Measurements from ENCODE around the gene PITPNM3.
"Not testable (repeated sequence)": the region's sequence is repeated elsewhere in the genome, so short reads cannot be mapped to it uniquely, and the experiment has no call there.

Gene PITPNM3

DNA sequence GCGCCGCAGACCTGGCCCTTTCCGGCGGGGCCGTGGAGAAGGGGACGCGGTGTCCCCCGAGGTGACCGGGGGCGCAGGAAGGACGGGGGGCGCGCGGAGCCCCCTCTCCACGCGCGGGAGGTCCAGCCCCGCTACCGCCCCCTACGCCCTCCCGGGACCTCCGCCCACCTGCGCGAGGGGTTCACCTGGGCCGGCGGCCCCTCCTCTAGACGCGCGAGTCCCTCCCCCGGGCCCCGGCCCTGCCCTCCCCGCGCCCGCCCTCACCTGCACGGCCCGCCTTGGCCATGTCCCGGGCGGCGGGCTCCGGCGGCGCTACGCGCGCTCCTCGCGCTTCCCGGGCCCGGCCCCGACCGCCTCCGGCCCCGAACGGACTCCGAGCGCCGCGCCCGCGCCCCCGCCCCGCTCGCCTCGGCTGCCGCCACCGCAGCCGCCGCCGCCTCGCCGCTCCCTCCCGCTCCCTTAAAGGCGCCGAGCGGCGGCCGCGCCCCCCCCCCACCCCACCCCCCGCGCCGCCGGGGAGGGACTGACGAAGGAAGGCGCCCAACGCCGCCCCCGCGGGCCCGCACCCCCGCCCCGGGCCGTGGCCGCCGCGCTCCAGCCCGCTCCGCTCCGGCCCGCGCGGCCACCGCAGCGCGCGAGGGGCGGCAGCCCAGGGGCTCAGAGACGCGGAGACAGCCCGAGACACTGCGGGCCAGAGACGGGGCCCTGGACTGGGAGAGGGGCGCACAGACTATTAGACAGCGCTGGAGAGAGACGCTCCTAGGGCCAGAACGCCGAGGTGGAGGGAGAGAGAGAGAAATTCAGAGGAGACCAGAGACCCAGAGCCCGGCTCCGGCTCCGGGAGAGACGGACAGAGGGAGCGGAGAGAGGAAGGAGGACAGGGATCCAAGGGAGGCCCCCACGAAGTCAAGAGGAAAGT, at the start of gene PITPNM3:
Gene PITPNM3 (minus strand): TSS at position 435 of the 919 bp plus-strand sequence. CDS start 149 bp downstream, at position 286.
- DNase-seq (ENCODE audit: low read depth), result no peak

GRCh38 chr17:6605142-6605541, 48.8 kb upstream of the PITPNM3 start:
- no peak for DNase-seq (ENCODE audit: low read depth)

DNA sequence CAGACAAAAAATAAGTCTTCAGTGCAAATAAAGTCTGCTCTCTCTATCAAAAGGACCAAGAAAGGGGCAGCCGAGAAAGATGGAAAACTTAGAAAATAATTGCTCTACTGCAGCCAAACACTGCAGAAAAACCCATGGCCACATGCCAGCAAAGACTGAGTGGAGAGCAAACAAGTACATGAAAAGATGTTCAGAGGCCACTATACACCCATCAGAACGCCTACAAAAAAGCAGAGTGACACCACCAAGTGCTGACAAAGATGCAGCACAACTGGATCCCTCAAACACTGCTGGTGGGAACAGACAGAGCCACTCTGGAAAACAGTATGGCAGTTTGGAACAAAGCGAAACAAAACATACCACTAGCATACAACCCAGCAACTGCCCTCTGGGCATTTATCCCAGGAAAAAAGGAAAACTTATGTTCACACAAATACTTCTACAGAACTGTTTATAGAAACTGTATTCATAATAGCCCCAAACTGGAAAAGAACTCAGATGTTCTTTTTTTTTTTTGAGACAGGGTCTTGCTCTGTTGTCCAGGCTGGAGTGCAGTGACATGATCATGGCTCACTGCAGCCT, 47.5 kb upstream of the PITPNM3 start:
- no peak for DNase-seq (ENCODE audit: low read depth)

- no peak for DNase-seq (ENCODE audit: low read depth)
Measured at GRCh38 chr17:6602141-6602540, 45.8 kb upstream of the PITPNM3 start.

GRCh38 chr17:6599364-6599763, 43.0 kb upstream of the PITPNM3 start:
- no peak for DNase-seq (ENCODE audit: low read depth)

DNA sequence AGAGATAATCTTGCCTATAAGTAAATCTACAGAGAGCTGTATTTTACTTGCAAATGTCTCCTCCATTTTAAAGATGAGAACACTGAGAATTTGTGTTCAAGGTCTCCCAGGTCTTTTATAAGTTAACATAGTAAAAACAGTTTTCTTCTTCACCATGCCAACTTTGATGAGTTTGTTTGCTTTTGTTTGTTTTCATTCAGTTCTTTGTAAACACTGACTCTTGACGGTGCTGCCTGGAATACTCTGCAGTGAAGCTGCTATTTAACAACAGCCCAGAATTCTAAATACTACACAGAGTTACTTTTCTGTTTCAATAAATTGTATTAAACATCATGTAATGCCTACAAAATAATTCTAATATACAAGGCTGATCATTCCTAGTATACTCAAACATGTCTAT, 41.4 kb upstream of the PITPNM3 start:
- DNase-seq (ENCODE audit: low read depth), result no peak

DNA sequence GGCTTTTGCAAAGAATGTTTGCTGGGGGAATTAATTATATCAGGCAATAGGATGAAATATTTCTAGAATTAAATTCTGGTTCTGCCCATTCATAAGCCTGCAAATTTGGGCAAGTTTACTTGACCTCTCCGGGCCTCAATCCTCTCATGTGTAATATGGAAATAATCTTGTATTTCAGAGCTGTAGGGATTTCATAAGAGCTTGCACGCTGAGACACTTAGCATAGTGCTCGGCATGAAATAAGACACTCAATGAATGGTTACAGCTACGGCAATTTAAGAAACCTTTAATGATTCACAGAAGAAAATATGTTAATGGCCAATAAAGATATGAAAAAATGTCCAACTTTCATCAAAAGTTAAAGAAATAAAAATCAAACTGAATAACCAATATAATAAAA, 40.6 kb upstream of the PITPNM3 start:
- DNase-seq (ENCODE audit: low read depth), result no peak

DNA sequence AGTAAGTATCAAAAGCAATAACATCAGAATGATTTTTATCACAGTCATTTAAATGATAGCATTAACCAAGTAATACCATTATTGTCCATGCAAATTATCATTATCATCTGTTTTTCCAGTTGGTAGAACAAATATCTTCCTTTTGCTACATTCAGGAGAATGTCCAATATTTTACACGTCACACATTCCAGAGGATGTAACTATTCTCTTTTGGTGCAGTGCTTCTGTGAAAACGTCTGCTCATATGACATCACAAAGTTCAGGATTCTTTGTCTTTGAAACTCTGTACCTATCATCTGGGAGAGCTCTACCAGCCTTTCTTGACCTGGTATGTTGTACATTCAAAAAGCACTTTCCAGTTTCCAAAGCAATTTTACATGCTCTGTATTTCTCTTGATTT, 40.2 kb upstream of the PITPNM3 start:
- DNase-seq (ENCODE audit: low read depth), result no peak

GRCh38 chr17:6596081-6596480, 39.7 kb upstream of the PITPNM3 start:
- DNase-seq (ENCODE audit: low read depth), result no peak

DNA sequence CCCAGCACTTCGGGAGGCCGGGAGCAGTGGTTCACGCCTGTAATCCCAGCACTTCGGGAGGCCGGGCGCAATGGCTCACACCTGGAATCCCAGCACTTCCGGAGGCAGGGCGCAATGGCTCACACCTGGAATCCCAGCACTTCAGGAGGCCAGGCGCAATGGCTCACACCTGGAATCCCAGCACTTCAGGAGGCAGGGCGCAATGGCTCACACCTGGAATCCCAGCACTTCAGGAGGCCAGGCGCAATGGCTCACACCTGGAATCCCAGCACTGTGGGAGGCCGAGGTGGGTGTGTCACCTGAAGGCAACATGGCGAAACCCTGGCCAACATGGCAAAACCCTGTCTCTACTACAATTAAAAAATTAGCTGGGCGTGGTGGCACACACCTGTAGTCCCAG, 37.0 kb upstream of the PITPNM3 start:
- DNase-seq (ENCODE audit: low read depth), result not testable (repeated sequence)

DNA sequence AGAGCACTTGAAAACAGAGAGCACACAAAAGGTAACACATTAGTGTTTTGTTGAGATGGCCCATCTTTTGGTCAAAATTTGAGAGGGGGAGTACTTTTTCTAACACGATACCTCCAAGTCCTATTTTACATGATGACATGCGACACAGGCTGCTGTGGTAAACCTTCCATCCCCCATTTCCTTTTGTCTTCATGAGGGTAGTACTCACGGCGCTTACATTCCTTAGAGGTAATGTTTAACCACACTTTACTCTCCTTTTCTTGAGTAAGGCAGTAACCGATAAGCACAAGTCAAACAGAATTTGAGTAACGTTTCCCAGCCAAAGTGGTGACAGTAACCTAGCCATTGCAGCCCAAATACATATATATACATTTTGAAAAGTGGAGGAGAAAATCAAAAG, 35.8 kb upstream of the PITPNM3 start:
- DNase-seq (ENCODE audit: low read depth), result no peak

GRCh38 chr17:6591599-6592158, 35.3 kb upstream of the PITPNM3 start:
- DNase-seq (ENCODE audit: low read depth), result peak; percentile 55

GRCh38 chr17:6589266-6589946, 33.1 kb upstream of the PITPNM3 start:
- no peak for DNase-seq (ENCODE audit: low read depth)

GRCh38 chr17:6588165-6588564, 31.8 kb upstream of the PITPNM3 start:
- DNase-seq (ENCODE audit: low read depth), result no peak

DNA sequence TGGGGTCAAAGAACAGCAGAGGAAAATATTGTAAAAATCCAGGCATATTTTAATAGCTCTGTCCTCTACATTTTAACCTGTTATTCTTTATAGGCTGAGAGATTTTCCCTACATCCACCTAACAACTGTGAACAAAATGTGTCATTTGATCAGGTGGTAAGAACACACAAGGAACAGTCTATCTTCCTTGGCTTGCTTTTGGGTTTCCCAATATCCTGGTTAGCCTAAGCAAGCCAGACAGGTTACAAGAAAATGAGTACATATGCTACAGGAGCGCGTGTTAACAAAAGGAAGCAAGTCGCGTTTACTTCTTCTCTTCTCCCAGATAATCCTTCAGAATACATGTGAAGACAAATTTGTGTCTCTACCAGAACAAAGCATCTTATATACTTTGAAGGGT, 31.0 kb upstream of the PITPNM3 start:
- no peak for DNase-seq (ENCODE audit: low read depth)

GRCh38 chr17:6583411-6583810, 27.1 kb upstream of the PITPNM3 start:
- DNase-seq (ENCODE audit: low read depth), result no peak

DNA sequence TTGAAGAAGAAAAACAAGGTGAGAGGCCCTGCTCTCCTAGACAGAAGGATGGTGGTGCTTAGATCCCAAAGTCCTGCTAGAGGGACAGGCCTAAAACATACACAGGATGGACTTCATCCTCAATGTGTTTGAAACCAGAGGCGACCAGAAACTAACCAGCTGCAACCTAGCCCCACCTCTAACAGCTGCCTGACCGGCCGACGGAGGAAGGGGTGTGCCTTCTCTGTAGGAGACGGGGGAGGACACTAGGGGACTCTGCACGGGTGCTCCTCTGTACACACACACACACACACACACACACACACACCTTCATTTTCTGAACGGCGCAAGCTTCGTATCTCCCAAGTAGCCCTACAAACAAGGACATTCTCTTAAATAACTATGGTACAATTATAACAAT, 24.3 kb upstream of the PITPNM3 start:
- DNase-seq (ENCODE audit: low read depth), result no peak

DNA sequence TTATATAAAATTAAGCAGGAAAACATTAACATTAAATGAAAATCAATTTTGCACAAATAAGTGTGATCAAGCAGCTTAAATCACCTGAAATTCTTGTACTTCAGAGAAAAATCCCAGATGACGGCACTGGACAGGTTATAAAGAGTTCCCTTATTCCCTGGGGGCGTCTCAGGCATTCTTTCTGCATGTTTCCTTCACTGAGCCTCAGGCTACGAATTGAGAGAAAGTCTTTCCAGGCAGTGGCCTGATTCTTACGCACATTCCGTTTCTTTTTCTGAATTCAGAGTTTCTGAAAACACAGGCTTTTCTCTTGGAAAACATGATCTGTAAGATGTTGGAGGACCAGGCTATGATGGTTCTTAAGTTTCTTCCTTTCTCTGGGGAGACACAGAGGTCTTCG, 22.1 kb upstream of the PITPNM3 start:
- DNase-seq (ENCODE audit: low read depth), result no peak

DNA sequence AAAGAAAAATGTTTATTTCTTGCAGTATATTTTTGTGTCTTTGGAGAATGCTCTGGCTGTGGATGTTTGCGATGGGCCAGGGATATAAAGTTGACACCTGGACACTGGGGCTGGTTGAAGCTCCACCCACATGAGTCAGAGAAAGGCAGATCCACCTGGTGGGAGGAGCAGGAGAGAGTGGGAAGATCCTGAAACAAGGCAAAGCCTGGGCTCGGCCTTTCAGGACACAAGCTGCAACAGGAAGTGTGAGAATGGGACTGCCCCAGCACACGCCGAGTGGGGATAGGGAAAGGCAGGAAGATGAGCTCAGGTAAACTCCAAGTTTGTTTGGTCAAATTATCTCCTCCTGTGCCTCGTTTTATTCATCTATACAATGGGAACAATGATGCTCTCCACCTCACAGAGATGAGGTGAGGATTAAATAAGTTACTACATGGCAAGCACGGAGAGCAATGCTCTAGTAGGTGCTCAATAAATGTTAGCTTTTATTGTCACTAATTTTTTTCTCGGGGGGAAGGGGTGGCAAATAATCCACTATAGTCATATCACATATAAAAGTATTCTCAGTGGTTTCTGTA, 21.4 kb upstream of the PITPNM3 start:
- no peak for DNase-seq (ENCODE audit: low read depth)

DNA sequence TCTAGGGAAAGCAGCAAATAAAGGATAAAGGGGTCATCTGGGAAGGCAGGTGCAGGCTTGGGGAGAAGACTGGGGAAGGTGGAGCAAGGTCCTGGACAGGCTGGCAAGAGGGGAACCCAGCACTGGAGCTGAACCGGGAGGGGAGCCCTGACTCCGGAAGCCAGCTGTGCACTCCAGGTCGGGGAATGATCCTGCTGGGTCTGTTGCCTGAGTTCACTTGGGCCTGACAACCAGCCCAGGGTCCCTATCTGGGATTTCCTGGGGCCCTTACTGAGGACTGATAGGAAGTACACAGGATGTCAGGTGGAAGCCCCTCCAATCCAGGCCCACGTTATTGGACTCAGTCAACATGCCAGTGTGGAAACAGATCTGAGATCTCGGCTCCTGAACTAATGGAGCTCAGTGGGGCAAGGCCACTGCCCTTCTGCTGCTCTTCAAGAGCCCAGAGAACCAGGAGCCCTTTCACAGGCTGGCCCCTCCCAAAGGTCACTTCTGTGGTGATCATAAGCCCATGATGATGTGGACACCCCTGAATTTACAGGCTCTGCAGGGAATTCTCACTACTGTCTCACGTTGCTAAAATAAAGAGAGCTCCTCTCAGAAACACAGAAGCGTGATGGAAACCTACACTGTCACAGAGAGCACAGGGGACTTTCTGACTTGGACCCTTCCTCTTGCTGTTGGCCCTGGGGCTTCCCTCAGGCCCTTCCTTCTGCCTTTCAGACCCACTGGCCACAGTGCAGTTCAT, 19.9 kb upstream of the PITPNM3 start:
- DNase-seq (ENCODE audit: low read depth), result no peak

DNA sequence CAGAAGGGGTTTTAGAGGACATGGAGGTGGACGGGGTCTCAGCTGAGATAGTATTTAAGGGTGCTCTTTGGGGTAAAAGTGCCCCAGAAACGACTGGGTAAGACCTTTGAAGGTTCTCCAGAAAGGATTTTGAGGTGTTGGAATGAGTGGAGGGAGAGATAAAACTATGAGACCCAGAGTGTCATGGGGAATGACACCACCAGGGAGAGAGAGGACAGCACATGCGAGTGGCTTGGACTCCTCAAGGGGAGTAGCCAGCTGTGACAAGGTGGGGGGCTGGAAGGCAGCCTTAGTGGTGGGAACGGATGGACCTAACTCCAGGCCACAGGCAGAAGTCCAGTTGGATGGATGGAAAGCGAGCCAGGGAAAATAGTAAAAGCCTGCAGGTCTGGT, 19.2 kb upstream of the PITPNM3 start:
- DNase-seq (ENCODE audit: low read depth), result no peak

Measured in HS-5 (cell line).